Neural progenitor cell (in vitro differentiated cells): ENCODE results near the gene TTC21B. TPM values are rescaled to one million over a fixed set of nuclear protein-coding genes. Genes with fewer than 3 reads are reported as not detected.
A peak's percentile ranks its signal among the peaks of the same experiment; 100 is the strongest.

Source experiments
- DNase-seq: peaks from one replicate; pipeline ENCODE4 v3.0.0-alpha.2; 2016; ENCODE audit warnings: low spot score
- H2AFZ ChIP-seq: fragments of 200-600 bp; sonication (generic); replicated peaks from 2 replicates; pipeline ENCODE4 v1.6.1; 2016; ENCODE audit warnings: antibody characterized with exemption
- H3F3A ChIP-seq: fragments of 200-600 bp; sonication (generic); 2 replicates; pipeline ENCODE4 v1.6.1; 2016; ENCODE audit warnings: antibody characterized with exemption, low read depth
- H3K27ac ChIP-seq: fragments of 200-600 bp; sonication (generic); 2 replicates; pipeline ENCODE4 v1.5.1; 2016; ENCODE audit warnings: mild to moderate bottlenecking
- H3K27me3 ChIP-seq: fragments of 200-600 bp; sonication (generic); 2 replicates; pipeline ENCODE4 v1.6.1; 2016; ENCODE audit warnings: mild to moderate bottlenecking, moderate library complexity
- H3K36me3 ChIP-seq: fragments of 200-600 bp; sonication (generic); 2 replicates; pipeline ENCODE4 v1.5.1; 2016
- H3K4me1 ChIP-seq: fragments of 200-600 bp; sonication (generic); 2 replicates; pipeline ENCODE4 v1.6.1; 2016; ENCODE audit warnings: mixed run types
- H3K4me2 ChIP-seq: fragments of 200-600 bp; sonication (generic); 2 replicates; pipeline ENCODE4 v1.6.1; 2016
- H3K4me3 ChIP-seq: fragments of 200-600 bp; sonication (generic); 2 replicates; pipeline ENCODE4 v1.5.1; 2016
- H3K79me2 ChIP-seq: fragments of 200-600 bp; sonication (generic); 2 replicates; pipeline ENCODE4 v1.6.1; 2016; ENCODE audit warnings: low read depth
- H3K9ac ChIP-seq: fragments of 200-600 bp; sonication (generic); 2 replicates; pipeline ENCODE4 v1.6.1; 2016
- H3K9me3 ChIP-seq: fragments of 200-600 bp; sonication (generic); 2 replicates; pipeline ENCODE4 v1.5.1; 2016; ENCODE audit warnings: low read depth
- H4K20me1 ChIP-seq: fragments of 200-600 bp; sonication (generic); 2 replicates; pipeline ENCODE4 v1.6.1; 2016; ENCODE audit warnings: low read depth
- H3K27ac Mint-ChIP-seq: 3 replicates; pipeline ENCODE4 v1.8.0; 2021; ENCODE audit warnings: mixed read lengths
- H3K27me3 Mint-ChIP-seq: 2 replicates; pipeline ENCODE4 v1.8.0; 2022; ENCODE audit warnings: low read depth, mild to moderate bottlenecking, inconsistent platforms, moderate library complexity, mixed read lengths; ENCODE audit not compliant: insufficient read depth
- H3K36me3 Mint-ChIP-seq: 3 replicates; pipeline ENCODE4 v1.8.0; 2021; ENCODE audit warnings: mixed read lengths
- H3K4me1 Mint-ChIP-seq: 3 replicates; pipeline ENCODE4 v1.8.0; 2021; ENCODE audit warnings: mixed read lengths
- H3K4me3 Mint-ChIP-seq: 3 replicates; pipeline ENCODE4 v1.8.0; 2021; ENCODE audit warnings: mild to moderate bottlenecking, moderate library complexity, mixed read lengths
- H3K9me3 Mint-ChIP-seq: 3 replicates; pipeline ENCODE4 v1.8.0; 2020; ENCODE audit warnings: mixed read lengths
- EZH2 ChIP-seq: fragments of 200-600 bp; sonication (generic); IDR thresholded peaks from 2 replicates; pipeline ENCODE4 v1.6.1; 2017; ENCODE audit warnings: antibody characterized with exemption, mild to moderate bottlenecking, moderate library complexity
- EZH2phosphoT487 ChIP-seq: fragments of 200-600 bp; sonication (generic); IDR thresholded peaks from 2 replicates; pipeline ENCODE4 v1.6.1; 2017; ENCODE audit warnings: antibody characterized with exemption
- total RNA-seq: library from RNA; depleted of rRNA; stranded (reverse); fragments of >200 nt; gene quantifications from 2 replicates; pipeline ENCODE4 v1.2.3, GENCODE V29; 2015; ENCODE audit warnings: low replicate concordance
- TF ChIP-seq, protein P1 (sequence below): fragments of 200-600 bp; sonication (generic); IDR thresholded peaks from 2 replicates; pipeline ENCODE4 v1.5.1; 2017; ENCODE audit warnings: antibody characterized with exemption, mild to moderate bottlenecking

TTC21B gene
- total RNA-seq, 1 donor from 2014 or later: 46.9 TPM

DNA sequence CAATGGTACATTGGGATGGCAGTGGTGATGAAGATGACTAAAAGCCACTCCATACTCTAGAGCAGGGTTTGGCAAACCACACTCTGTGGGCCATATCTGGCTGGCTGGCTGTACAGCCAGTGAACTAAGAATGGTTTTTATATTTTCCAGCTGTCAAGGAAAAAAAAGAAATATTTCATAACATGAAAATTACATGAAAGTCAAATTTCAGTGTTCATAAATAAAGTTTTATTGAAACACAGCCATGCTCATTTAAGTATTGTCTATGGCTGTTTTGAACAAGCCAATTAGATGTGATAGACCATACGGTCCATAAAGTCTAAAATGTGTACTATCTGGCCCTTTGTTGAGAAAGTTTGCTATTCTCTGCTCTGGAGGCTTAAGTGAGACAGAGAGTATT is 1.5 kb downstream of the TTC21B start:
- peaks cover 9% of the 10 kb centered on the region for H3K36me3 Mint-ChIP-seq
- peak overlapping the region; percentile 81 for H3K4me3 ChIP-seq
- peaks cover 6% of the 10 kb centered on the region for H3K36me3 ChIP-seq
- no peak for DNase-seq
- peaks cover 4% of the 10 kb centered on the region for H3K9me3 Mint-ChIP-seq
- TF ChIP-seq EZH2: no peak
- TF ChIP-seq, protein P1, sequence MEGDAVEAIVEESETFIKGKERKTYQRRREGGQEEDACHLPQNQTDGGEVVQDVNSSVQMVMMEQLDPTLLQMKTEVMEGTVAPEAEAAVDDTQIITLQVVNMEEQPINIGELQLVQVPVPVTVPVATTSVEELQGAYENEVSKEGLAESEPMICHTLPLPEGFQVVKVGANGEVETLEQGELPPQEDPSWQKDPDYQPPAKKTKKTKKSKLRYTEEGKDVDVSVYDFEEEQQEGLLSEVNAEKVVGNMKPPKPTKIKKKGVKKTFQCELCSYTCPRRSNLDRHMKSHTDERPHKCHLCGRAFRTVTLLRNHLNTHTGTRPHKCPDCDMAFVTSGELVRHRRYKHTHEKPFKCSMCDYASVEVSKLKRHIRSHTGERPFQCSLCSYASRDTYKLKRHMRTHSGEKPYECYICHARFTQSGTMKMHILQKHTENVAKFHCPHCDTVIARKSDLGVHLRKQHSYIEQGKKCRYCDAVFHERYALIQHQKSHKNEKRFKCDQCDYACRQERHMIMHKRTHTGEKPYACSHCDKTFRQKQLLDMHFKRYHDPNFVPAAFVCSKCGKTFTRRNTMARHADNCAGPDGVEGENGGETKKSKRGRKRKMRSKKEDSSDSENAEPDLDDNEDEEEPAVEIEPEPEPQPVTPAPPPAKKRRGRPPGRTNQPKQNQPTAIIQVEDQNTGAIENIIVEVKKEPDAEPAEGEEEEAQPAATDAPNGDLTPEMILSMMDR: no peak
- H3K27me3 Mint-ChIP-seq: no peaks in the 10 kb centered on the region
- H3K4me1 Mint-ChIP-seq: peaks cover 11% of the 10 kb centered on the region
- peaks cover 5% of the 10 kb centered on the region for H4K20me1 ChIP-seq
- H3K9ac ChIP-seq: no peak overlapping the region
- no peak overlapping the region for H3K27ac ChIP-seq
- no peak overlapping the region for H3K27ac Mint-ChIP-seq
- peaks cover 9% of the 10 kb centered on the region for H3K27me3 ChIP-seq
- H2AFZ ChIP-seq: no peak overlapping the region
- H3K4me2 ChIP-seq: peak overlapping the region; percentile 79
- peaks cover 40% of the 10 kb centered on the region for H3K79me2 ChIP-seq
- no peak overlapping the region for H3K4me3 Mint-ChIP-seq
- no peaks in the 10 kb centered on the region for H3K9me3 ChIP-seq
- peaks cover 20% of the 10 kb centered on the region for H3K4me1 ChIP-seq
- peaks cover 14% of the 10 kb centered on the region for H3F3A ChIP-seq

DNA sequence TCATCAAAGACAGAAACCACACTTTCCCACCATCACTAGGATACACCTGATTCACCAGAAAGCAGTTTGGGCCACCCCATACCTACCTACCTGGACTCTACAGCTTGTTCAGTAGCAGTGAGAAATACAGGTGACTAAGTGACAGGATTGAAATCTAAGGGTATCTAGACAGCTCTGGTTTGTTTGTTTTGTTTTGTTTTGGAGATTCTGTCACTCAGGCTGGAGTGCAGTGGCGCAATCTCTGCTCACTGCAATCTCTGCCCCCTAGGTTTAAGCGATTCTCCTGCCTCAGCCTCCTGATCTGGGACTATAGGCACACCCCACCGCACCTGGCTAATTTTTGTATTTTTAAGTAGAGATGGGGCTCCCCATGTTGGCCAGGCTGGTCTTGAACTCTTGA is 3.1 kb downstream of the TTC21B start:
- Mint-ChIP-seq H3K27ac (no peak overlapping the region), H3K4me1 (peaks cover 10% of the 10 kb centered on the region), H3K9me3 (no peaks in the 10 kb centered on the region), H3K4me3 (no peak overlapping the region), H3K36me3 (peaks cover 9% of the 10 kb centered on the region), H3K27me3 (no peaks in the 10 kb centered on the region)
- Histone ChIP-seq H3K79me2 (peaks cover 40% of the 10 kb centered on the region), H3K27me3 (peaks cover 8% of the 10 kb centered on the region), H3F3A (peaks cover 14% of the 10 kb centered on the region), H2AFZ (no peak overlapping the region), H3K36me3 (peaks cover 7% of the 10 kb centered on the region), H4K20me1 (peaks cover 5% of the 10 kb centered on the region), H3K27ac (no peak overlapping the region), H3K9me3 (no peaks in the 10 kb centered on the region), H3K9ac (no peak overlapping the region), H3K4me1 (peaks cover 20% of the 10 kb centered on the region), H3K4me2 (no peak overlapping the region), H3K4me3 (no peak overlapping the region)
- DNase-seq: no peak
- TF ChIP-seq EZH2phosphoT487 (no peak), EZH2 (no peak)
- TF ChIP-seq, protein P1: no peak

DNA sequence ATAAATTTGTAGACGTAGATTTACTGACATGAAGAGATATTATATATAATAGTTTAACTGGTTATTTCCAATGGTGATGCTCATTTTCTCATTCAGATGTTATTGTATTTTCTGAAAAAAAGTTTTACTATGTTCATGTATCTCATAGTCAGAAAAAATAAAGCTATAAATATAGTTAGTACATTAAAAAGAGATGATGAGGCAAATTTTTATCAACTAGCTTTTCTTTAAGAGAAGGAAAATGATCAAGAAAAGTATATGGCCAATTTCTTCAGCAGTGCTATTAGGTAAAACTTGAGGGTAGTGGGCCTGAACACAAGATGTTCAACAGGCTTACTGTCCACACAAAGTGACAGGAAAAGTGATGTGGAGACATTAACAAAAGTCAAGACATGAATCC is 11.7 kb downstream of the TTC21B start:
- no peak overlapping the region for H3K9ac ChIP-seq
- no peaks in the 10 kb centered on the region for H3K27me3 ChIP-seq
- no peak overlapping the region for H3K4me2 ChIP-seq
- no peak overlapping the region for H3K27ac ChIP-seq
- no peak for DNase-seq
- H3K27me3 Mint-ChIP-seq: no peaks in the 10 kb centered on the region
- peaks cover 26% of the 10 kb centered on the region for H3K36me3 ChIP-seq
- no peak overlapping the region for H3K4me3 Mint-ChIP-seq
- no peaks in the 10 kb centered on the region for H3K9me3 Mint-ChIP-seq
- no peak overlapping the region for H2AFZ ChIP-seq
- peaks cover 51% of the 10 kb centered on the region for H3K36me3 Mint-ChIP-seq
- H3K4me1 ChIP-seq: no peaks in the 10 kb centered on the region
- no peak overlapping the region for H3K4me3 ChIP-seq
- H3K79me2 ChIP-seq: no peaks in the 10 kb centered on the region
- H3K27ac Mint-ChIP-seq: no peak overlapping the region
- H4K20me1 ChIP-seq: no peaks in the 10 kb centered on the region
- H3K9me3 ChIP-seq: no peaks in the 10 kb centered on the region
- TF ChIP-seq, protein P1: no peak
- TF ChIP-seq EZH2 (no peak), EZH2phosphoT487 (no peak)
- H3F3A ChIP-seq: no peaks in the 10 kb centered on the region
- no peaks in the 10 kb centered on the region for H3K4me1 Mint-ChIP-seq
